Progenitor cell of endocrine pancreas (in vitro differentiated cells): ENCODE data around the gene DERL2. TPM values are rescaled to one million over a fixed set of nuclear protein-coding genes. Genes with fewer than 3 reads are reported as not detected.

Experiments used
- DNase-seq: peaks from one replicate; pipeline ENCODE4 v3.0.0; 2021; ENCODE audit warnings: low spot score; ENCODE audit not compliant: unreplicated experiment
- H3K27ac Mint-ChIP-seq: 2 replicates; pipeline ENCODE4 v1.8.0; 2021; ENCODE audit warnings: mild to moderate bottlenecking, moderate library complexity, mixed read lengths
- H3K27me3 Mint-ChIP-seq: 2 replicates; pipeline ENCODE4 v1.8.0; 2021; ENCODE audit warnings: mixed read lengths
- H3K36me3 Mint-ChIP-seq: 2 replicates; pipeline ENCODE4 v1.8.0; 2022; ENCODE audit warnings: mixed read lengths; ENCODE audit not compliant: insufficient read depth
- H3K4me1 Mint-ChIP-seq: 2 replicates; pipeline ENCODE4 v1.8.0; 2021; ENCODE audit warnings: low read depth, mixed read lengths
- H3K4me3 Mint-ChIP-seq: 2 replicates; pipeline ENCODE4 v1.8.0; 2021; ENCODE audit warnings: low read depth, mild to moderate bottlenecking, moderate library complexity, mixed read lengths
- H3K9me3 Mint-ChIP-seq: 2 replicates; pipeline ENCODE4 v1.8.0; 2021; ENCODE audit warnings: low read depth, mixed read lengths
- CTCF ChIP-seq: fragments of 200-600 bp; sonication (generic); IDR thresholded peaks from one replicate; pipeline ENCODE4 v1.5.0; 2021; ENCODE audit warnings: antibody characterized with exemption, mild to moderate bottlenecking; ENCODE audit not compliant: unreplicated experiment
- total RNA-seq: library from RNA; stranded (reverse); gene quantifications from 2 replicates; pipeline ENCODE4 v1.2.1, GENCODE V29; 2021

The DERL2 gene
- total RNA-seq, 1 donor from 2014 or later, result 84.6 TPM

GRCh38 chr17:5429191-5429887 is 56.6 kb downstream of the DERL2 start:
- Mint-ChIP-seq H3K27ac (peak overlapping the region; percentile 0), H3K9me3 (no peaks in the 10 kb centered on the region), H3K4me1 (no peaks in the 10 kb centered on the region), H3K36me3 (peaks cover 43% of the 10 kb centered on the region), H3K27me3 (no peaks in the 10 kb centered on the region), H3K4me3 (no peak overlapping the region)
- no peak for TF ChIP-seq CTCF
- DNase-seq, result no peak

- peaks cover 42% of the 10 kb centered on the region for H3K36me3 Mint-ChIP-seq
- TF ChIP-seq CTCF, result no peak
- H3K27ac Mint-ChIP-seq, result no peak overlapping the region
These were observed 60.2 kb downstream of the DERL2 start for GRCh38 chr17:5425826-5426225.

GRCh38 chr17:5424909-5425308 is 61.1 kb downstream of the DERL2 start:
- H3K4me3 Mint-ChIP-seq, result no peak overlapping the region
- no peak for DNase-seq
- H3K4me1 Mint-ChIP-seq, result peaks cover 14% of the 10 kb centered on the region
- H3K9me3 Mint-ChIP-seq, result no peaks in the 10 kb centered on the region
- peaks cover 37% of the 10 kb centered on the region for H3K36me3 Mint-ChIP-seq
- no peak overlapping the region for H3K27ac Mint-ChIP-seq
- TF ChIP-seq CTCF, result no peak
- no peaks in the 10 kb centered on the region for H3K27me3 Mint-ChIP-seq

More at GRCh38 chr17:5425826-5426225, 60.2 kb downstream of the DERL2 start:
- H3K4me3 Mint-ChIP-seq, result no peak overlapping the region
- H3K27me3 Mint-ChIP-seq, result no peaks in the 10 kb centered on the region
- DNase-seq, result no peak
- H3K9me3 Mint-ChIP-seq, result no peaks in the 10 kb centered on the region
- peaks cover 11% of the 10 kb centered on the region for H3K4me1 Mint-ChIP-seq

GRCh38 chr17:5422505-5422904 is 63.5 kb downstream of the DERL2 start:
- H3K27me3 Mint-ChIP-seq, result no peaks in the 10 kb centered on the region
- H3K4me1 Mint-ChIP-seq, result peaks cover 23% of the 10 kb centered on the region
- H3K9me3 Mint-ChIP-seq, result no peaks in the 10 kb centered on the region
- peaks cover 22% of the 10 kb centered on the region for H3K36me3 Mint-ChIP-seq
- TF ChIP-seq CTCF, result no peak
- H3K4me3 Mint-ChIP-seq, result no peak overlapping the region
- no peak overlapping the region for H3K27ac Mint-ChIP-seq
- DNase-seq, result no peak

Other genes with a start within 250 kb of the DERL2 start
- gene RABEP1, start 203.9 kb downstream of the DERL2 start, total RNA-seq, result 46.2 and 50.1 TPM in 2 replicates
- gene NUP88, start 66.5 kb downstream of the DERL2 start, total RNA-seq, result 64.9 and 79.0 TPM in 2 replicates
- gene RPAIN, start 66.0 kb downstream of the DERL2 start, total RNA-seq, result 109 and 115 TPM in 2 replicates
- 108 and 123 TPM in 2 replicates for gene C1QBP, start 47.0 kb downstream of the DERL2 start, total RNA-seq
- gene DHX33, start 17.2 kb downstream of the DERL2 start, total RNA-seq, result 26.0 and 26.9 TPM in 2 replicates
- gene MIS12, start 388 bp upstream of the DERL2 start, total RNA-seq, result 27.4 and 30.0 TPM in 2 replicates
- gene NLRP1, start 98.3 kb upstream of the DERL2 start, total RNA-seq, result 24.0 and 25.3 TPM in 2 replicates